ENCODE results near the gene WFDC2.
"Not testable (repeated sequence)": the region's sequence is repeated elsewhere in the genome, so short reads cannot be mapped to it uniquely, and the experiment has no call there.

WFDC2 gene

DNA sequence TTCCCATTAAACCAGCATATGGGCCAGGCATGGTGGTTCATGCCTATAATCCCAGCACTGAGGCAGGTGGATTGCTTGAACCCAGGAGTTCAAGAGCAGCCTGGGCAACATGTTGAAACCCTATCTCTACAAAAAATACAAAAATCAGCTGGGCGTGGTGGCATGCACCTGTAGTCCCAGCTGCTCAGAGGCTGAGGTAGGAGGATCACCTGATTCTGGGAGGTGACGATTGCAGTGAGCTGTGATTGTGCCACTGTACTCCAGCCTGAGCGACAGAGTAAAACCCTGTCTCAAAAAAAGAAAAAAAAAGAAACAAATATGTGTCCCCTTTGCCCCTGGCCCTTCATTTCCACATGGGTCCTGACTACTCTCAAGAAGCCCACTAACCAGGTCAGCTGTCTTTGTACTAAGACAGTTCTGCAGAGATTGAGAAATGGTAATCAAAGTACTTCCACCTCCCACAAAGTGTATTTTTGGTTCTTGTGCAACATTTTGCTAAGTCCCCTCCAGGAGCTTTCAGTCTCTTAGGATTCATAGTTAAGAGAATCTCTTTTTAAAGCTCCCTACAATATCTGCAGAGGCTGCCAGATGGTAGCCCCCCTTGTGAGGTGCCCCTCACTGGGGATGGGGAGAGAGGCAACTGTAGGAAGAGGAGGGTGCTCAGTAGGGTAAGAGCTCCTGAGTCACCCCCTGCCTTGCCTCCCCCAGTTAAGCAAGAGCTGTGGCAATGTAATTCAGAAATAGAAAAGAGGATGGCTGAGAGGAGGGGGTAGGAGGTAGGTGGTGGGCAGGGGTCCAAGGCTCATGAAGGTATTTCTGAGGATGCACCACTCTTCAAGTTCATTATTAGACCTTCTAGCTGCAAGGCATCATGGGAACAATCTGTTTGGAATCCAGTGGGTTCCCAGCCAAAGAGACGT is 16.5 kb upstream of the WFDC2 start:
- DNase-seq: no peak

DNA sequence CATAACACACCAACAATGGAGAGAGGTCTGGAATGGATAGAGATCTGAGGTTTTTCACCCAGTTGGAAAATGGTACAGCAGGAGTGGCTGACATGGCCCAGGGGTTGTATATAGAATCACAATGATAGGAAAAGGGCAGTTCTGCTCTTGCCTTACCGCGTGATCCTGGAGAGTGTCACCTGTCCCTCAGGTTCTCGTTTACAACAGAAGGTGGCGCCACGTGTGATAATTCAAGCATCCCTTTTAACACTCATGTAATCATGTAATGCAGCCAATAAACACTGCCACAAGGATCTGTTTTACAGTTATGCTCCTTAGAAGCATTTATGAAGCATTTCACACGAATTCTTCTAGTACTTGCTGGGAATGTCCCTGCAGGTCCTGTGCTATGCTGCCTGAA is 12.9 kb upstream of the WFDC2 start:
- peak; percentile 51 for DNase-seq

GRCh38 chr20:45459606-45460005 is 9.9 kb upstream of the WFDC2 start:
- DNase-seq: no peak

GRCh38 chr20:45461225-45461624 is 8.3 kb upstream of the WFDC2 start:
- DNase-seq: no peak

DNA sequence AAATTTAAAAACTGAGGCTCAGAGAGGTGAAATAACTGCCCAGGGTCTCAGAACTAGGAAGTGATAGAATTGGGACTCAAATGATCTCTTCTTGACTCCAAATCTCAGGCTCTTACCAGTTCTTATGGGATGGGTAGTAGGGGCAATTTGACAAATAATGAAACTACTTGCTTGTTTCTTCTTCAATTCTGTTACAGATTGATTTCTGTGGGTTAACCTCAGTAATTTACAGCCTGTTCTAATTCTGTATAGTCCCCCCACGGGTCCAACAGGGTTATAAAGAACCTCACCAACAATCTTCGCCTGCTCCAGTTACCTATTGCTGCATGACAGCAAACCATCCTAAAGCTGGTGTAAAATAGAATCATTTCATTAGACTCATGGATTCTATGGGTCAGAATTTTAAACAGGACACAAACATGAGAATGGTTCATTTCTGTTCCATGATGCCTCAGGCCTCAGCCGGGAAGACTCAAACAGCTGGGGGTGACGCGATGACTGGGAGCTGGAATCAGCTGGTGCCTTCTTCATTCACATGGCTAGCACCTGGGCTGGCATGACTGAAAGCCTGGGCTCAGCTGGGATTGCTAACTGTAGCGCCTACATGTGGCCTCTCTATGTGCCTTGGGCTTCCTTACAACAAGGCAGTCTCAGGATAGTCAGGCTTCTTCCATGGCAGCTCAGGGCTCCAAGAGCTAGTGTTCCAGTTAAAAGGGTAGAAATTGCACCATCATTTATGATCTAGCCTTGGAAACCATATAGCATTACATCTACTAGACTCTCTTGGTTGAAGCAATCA is 6.6 kb upstream of the WFDC2 start:
- DNase-seq: no peak

- no peak for DNase-seq
These were observed 5.8 kb upstream of the WFDC2 start for GRCh38 chr20:45463709-45464108.

DNA sequence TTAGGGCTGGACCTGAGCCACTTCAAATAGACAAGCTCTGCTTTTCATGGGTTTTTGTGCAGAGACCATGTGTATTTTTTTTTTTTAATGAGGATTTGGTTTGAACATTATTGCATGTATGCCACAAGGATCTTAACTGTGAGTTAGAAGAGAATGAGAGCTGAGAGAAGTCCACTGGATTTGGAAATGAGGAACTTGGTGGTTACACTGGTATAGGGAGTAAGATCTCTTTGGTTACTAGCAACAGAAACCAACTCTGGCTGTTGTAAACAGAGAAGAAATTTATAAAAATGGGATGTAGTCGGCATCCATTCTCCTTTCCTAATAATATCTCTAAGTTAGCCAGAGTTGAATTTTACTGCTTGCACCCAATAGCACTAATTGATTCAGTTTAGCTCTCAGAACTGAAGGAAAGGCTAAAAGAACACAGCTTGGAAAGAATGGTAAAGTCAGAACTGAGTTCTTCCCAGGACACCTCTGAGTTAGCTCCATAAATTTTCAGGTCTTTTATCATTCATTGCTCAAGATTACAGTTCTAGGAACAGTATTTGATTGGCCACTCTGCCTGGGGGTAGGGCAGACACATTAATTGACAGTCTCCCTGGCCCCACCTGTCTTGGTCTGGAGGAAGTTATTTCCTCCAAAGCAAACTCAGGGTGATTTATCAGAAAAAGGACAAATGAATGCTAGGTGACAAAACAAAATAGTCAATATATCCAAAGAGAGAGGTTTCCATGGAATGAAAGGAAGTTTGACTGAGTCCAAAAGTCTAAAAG is 3.9 kb upstream of the WFDC2 start:
- DNase-seq: no peak

GRCh38 chr20:45467172-45467571 is 2.4 kb upstream of the WFDC2 start:
- no peak for DNase-seq

- DNase-seq: peak; percentile 67
These were observed 1.7 kb upstream of the WFDC2 start for GRCh38 chr20:45467861-45468260.

DNA sequence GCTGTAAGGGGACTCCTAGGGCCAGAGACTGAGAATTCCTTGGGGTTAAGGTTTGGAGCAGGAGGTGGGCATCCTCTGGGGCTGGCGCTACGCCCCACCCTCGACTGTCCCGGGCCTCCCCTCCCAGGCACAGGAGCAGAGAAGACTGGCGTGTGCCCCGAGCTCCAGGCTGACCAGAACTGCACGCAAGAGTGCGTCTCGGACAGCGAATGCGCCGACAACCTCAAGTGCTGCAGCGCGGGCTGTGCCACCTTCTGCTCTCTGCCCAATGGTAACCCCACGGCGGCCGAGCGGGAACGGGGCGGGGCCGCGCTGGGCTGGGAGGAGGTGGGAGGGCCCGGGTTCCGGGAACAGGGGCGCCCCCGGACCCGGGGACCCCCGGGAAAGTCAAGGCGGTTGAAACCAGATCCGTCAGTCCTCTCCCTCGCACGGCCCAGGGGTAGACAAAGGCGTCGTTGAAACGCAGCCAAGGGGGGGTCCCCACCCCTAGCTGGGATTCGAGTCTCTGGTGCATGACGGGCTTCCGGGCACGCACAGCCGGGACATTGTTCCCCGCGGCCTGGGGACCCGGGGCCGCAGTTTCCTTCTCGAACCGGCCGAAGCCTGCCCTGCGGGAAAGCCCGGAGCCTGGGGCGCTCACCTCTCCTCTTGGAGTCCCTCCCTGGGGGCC is 844 bp downstream of the WFDC2 start:
- DNase-seq: no peak

GRCh38 chr20:45470937-45471336 is 1.4 kb downstream of the WFDC2 start:
- DNase-seq: no peak

- DNase-seq: not testable (repeated sequence)
These were observed 2.7 kb downstream of the WFDC2 start for GRCh38 chr20:45472286-45472685.

DNA sequence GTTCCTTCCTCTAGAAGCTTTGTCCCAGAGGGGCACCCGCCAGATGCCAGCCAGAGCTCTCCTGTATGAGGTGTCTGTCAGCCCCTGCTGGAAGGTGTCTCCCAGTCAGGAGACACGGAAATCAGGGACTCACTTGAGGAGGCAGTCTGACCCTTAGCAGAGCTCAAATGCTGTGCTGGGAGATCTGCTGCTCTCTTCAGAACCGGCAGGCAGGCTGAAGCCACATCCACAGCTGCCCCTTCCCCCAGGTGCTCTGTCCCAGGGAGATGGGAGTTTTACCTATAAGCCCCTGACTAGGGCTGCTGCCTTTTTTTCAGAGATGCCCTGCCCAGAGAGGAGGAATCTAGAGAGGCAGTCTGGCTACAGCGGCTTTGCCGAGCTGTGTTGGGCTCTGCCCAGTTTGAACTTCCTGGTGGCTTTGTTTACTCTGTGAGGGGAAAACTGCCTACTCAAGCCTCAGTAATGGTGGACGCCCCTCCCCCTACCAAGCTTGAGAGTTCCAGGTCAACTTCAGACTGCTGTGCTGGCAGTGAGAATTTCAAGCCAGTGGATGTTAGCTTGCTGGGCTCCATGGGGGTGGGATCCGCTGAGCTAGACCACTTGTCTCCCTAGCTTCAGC is 8.1 kb downstream of the WFDC2 start:
- DNase-seq: not testable (repeated sequence)

- DNase-seq: no peak
These were observed 10.3 kb downstream of the WFDC2 start for GRCh38 chr20:45479822-45480221.

GRCh38 chr20:45484676-45485075 is 15.1 kb downstream of the WFDC2 start:
- DNase-seq: no peak

- DNase-seq: no peak
These were observed 15.8 kb downstream of the WFDC2 start for GRCh38 chr20:45485388-45485787.

DNA sequence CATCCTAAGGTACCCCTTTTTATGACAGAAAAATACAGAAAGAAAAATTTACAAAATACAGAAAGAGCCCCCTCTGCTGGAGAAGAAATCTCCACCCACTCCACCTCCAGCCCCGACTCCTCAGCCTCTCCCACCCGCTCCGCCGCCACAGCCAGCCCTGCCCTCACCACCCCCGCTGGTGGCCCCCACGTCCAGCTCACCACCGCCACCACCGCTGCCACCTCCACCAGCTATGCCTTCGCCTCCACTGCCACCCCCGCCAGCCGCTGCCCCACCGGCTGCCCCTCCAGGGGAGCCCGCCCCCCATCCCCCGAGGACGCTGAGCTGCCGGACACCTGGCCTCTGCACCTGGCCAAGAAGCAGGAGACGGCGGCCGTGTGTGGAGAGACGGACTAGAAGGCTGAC is 17.7 kb downstream of the WFDC2 start:
- no peak for DNase-seq

- DNase-seq: no peak
These were observed 19.6 kb downstream of the WFDC2 start for GRCh38 chr20:45489083-45489531.

DNA sequence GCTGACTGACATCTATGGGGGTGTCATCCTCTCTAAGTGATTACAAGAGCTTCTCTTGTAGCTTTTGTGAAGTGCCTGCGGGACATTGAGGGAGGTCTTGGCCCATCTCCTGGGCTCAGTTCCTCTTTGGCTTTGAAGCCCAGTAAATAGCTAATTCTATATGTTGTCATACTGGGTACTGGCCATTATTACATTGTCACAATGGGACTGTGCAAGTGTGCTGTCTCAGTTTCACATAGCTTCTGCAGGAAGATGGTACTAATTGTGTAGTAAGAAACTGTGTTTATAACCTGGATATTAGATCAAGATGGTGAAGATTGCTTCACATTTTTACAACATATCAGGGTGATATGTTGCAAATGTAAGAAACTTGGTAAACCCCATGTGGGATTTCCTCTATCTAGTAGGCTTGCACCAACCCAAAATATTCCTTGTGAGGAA is 26.0 kb downstream of the WFDC2 start:
- DNase-seq: no peak

DNA sequence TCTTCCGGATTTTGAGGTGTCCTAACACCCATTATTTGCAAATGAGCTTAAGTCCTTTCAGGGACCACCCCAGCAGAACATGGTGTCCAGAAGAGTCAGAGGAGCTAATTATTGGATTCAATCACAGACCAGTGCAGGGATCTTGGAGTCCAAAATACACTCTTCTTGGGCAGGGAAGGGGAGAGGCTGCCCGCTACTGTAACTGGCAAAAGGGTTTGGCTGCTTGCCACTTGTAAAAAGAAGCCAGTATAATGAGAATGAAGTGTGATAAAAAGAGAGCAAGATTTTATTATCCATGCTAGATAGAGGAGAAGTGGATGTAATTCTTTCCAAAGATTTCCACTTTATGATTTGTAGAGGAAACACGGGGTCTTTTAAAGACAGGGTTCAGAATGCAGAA is 26.6 kb downstream of the WFDC2 start:
- no peak for DNase-seq

DNA sequence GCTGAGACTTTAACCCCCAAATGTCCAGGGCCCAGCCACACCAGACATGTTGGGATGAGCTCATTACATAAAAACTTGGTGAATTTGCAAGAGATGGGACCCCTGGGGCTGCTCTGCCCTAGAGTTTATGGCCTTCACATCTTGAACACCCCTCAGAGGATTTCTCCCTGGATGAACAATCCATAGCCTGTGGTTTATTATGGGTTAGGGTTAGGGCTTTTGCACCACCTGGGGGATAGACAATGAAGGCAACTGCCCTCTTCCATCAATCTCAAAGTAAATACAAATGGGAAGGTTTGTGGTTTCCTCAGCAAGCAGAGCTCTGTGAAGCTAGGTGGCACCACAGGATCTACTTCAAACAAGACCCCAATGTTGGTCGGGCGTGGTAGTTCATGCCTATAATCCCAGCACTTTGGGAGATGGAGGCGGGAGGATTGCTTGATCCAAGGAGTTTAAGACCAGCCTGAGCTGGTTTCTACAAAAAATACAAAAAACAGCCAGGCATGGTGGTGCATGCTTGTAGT is 28.5 kb downstream of the WFDC2 start:
- DNase-seq: no peak

DNA sequence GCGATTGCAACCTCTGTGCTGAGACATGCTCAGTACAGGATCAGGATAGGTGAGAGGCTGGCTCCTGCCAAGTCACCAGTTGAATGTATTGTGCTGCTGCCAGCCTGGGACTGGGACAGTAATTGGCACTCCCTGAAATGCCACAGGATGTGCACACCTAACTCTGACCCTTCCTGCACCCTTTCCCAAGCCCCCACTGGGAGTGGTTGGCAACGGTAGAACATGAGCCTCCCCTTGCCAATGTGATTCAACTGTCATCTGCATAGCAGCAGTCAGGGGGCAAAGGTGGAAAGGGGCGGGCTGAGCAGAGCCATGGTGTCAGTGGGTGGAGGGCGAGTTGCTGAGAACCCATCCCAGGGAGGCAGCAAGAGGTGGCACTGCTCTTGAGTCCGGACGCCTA is 30.5 kb downstream of the WFDC2 start:
- no peak for DNase-seq
